Dendritic cell treated with granulocyte-macrophage colony-stimulating factor and Interleukin-4, amounts not matched to agents 40 ng/mL and 50 ng/mL, for 4 days (primary cell): ENCODE measurements around the gene FOXL2.
A peak's percentile ranks its signal among the peaks of the same experiment; 100 is the strongest.

Experiments used
- H3K27ac Mint-ChIP-seq: one replicate; pipeline ENCODE4 v1.8.0; 2022; ENCODE audit warnings: mild to moderate bottlenecking, mixed read lengths
- H3K27me3 Mint-ChIP-seq: one replicate; pipeline ENCODE4 v1.8.0; 2022; ENCODE audit warnings: mild to moderate bottlenecking, mixed read lengths
- H3K36me3 Mint-ChIP-seq: one replicate; pipeline ENCODE4 v1.8.0; 2022; ENCODE audit warnings: low read depth, mixed read lengths
- H3K4me1 Mint-ChIP-seq: one replicate; pipeline ENCODE4 v1.8.0; 2022; ENCODE audit warnings: low read depth, mixed read lengths
- H3K4me3 Mint-ChIP-seq: one replicate; pipeline ENCODE4 v1.8.0; 2022; ENCODE audit warnings: mild to moderate bottlenecking, moderate library complexity, mixed read lengths
- H3K9me3 Mint-ChIP-seq: one replicate; pipeline ENCODE4 v1.8.0; 2022; ENCODE audit warnings: mixed read lengths
- intact Hi-C: fragments of 100-400 bp; cut with micrococcal nuclease; formaldehyde crosslinking; loops from one replicate; pipeline ENCODE4 v1.15.0; 2022

FOXL2 gene

DNA sequence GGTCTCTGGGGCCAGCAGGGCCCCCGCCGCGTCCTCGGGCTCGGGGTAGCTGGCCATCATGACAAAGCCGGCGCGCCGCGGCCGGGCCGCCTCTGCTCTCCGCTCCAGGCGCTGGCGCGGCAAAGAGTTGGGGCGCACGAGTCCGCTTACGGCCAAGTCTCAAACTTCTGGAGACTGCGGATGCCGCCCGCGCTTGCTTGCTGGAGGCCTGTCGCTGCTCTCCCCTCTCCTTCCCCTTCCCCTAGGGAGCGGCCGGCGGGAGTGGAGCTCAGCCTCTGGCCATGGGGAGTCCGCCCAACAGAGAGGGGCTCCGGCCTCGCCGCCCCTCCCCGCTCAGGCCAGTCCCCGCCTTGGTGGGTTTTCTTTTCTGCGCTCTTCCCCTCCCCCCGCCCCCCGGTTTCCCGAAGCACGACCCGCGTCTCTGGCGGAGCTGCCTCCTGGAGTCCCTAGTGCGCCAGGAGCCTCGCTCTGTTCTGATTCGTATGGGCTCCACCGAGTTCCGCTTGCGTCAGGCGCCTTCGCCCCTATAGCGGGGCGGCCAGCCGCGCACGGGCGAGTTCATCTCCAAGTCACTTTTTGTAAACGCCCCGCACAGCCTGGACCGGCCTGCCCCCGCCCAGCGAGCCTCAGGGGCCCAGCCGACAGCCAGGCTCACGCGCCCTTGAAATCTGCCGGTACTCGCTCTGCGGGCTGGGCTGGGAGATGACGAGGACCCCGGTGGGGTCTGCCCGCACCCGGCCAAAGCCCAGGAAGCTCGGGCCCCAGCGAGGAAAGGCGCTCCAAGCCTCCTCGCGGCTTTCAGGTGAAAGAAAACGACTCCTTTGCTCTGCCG is at the start of gene FOXL2, which contains the start of gene FOXL2NB:
Gene FOXL2, minus strand, starts transcription at position 475 of the 832 bp plus-strand sequence. Its CDS starts 415 bp downstream, at position 60.
Gene FOXL2NB, plus strand, starts transcription at position 555 of the 832 bp plus-strand sequence. Its CDS starts 148 bp downstream, at position 703.
- Mint-ChIP-seq H3K36me3 (no peaks in the 10 kb centered on the region), H3K4me1 (peaks cover 58% of the 10 kb centered on the region), H3K4me3 (peak within 1 kb of the TSS; percentile 76), H3K9me3 (no peaks in the 10 kb centered on the region), H3K27me3 (peaks cover 96% of the 10 kb centered on the region), H3K27ac (peak within 1 kb of the TSS; percentile 17)
- intact Hi-C loops, result no loop called here

DNA sequence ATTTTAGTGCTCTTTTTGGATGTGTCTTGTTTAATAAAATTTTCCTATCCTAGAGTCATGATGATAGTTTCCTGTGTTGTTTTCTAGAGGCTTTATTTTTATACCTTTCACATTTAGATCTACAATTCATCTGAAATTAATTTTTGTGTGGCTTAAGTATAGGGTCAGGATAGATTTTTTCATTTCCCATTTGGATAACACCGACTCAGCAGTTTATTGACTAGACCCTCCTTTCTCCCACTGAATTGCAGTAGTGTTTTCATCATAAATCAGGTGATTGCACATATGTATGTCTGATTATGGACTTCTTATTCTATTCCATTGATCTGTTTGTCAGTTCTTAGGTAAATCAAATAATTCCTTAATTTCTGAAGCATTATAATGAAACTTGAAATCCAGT is 48.8 kb upstream of the FOXL2 start:
- H3K27ac Mint-ChIP-seq, result no peak overlapping the region
- no peaks in the 10 kb centered on the region for H3K36me3 Mint-ChIP-seq
- intact Hi-C loops, result no loop called here
- peaks cover 2% of the 10 kb centered on the region for H3K9me3 Mint-ChIP-seq
- no peaks in the 10 kb centered on the region for H3K4me1 Mint-ChIP-seq
- H3K4me3 Mint-ChIP-seq, result no peak overlapping the region
- H3K27me3 Mint-ChIP-seq, result peaks cover 7% of the 10 kb centered on the region

DNA sequence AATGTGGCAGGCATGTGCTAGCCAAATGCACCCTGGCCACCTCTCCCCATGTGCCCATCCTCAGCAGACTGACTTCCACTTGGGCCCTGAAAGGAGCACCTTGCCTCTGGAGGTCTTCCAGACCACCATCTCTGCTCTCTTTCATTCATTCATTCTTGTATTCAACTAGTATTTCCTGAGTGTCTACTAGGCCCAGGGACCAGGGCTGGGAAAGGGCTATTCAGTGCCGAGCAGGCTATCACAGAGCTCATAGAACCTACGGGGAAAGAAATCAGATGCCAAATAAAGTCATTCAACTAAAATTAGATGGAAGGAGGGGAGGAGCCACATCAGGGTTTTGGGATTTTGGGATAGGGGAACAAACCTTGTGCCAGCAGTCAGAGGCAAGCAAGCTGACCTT is 40.2 kb upstream of the FOXL2 start:
- peaks cover 1% of the 10 kb centered on the region for H3K27me3 Mint-ChIP-seq
- no peaks in the 10 kb centered on the region for H3K36me3 Mint-ChIP-seq
- intact Hi-C loops, result no loop called here
- no peaks in the 10 kb centered on the region for H3K4me1 Mint-ChIP-seq
- no peaks in the 10 kb centered on the region for H3K9me3 Mint-ChIP-seq
- H3K27ac Mint-ChIP-seq, result no peak overlapping the region
- no peak overlapping the region for H3K4me3 Mint-ChIP-seq

DNA sequence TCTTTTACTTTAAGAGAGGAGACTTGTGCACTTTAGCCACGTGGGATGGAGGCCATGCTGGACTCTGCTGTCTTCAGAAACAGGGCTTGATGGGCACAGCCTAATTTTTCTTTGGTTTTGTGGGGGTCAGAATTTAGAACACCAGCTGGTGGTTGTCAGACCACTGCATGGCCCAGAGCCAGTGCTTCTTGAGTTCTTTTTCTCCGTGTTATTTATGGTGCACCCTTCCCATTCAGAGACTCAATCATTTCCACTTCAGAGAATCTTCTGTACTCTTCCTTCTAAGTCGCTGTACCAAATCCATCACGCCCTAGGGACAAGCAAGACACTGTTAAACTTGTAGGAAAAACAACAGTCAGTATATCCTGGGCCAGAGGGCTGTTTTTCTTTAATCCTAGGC is 39.0 kb upstream of the FOXL2 start:
- no peaks in the 10 kb centered on the region for H3K4me1 Mint-ChIP-seq
- H3K27me3 Mint-ChIP-seq, result peaks cover 1% of the 10 kb centered on the region
- no peak overlapping the region for H3K4me3 Mint-ChIP-seq
- no peaks in the 10 kb centered on the region for H3K36me3 Mint-ChIP-seq
- no peak overlapping the region for H3K27ac Mint-ChIP-seq
- H3K9me3 Mint-ChIP-seq, result no peaks in the 10 kb centered on the region
- intact Hi-C loops, result no loop called here

DNA sequence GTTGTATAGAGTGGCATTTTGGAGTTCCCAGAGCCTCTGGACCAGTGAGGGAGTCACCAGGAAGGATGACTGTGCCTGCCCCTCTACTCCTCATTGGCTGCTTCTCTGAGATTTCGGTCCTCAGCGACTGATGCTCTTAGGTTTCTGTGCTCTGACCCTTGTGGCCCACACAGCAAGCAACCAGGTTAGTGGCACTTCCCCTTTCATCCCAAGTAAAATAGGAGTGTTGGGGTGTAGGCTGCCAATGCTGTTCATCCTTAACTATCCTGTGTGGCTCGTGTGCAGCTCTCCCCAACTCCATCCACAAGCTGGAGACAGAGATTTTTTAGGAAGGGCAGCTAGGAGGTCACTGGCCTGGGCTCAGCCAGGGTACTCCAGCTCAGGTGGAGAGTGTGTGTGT is 37.9 kb upstream of the FOXL2 start:
- no peak overlapping the region for H3K27ac Mint-ChIP-seq
- peaks cover 4% of the 10 kb centered on the region for H3K27me3 Mint-ChIP-seq
- H3K4me3 Mint-ChIP-seq, result no peak overlapping the region
- no peaks in the 10 kb centered on the region for H3K4me1 Mint-ChIP-seq
- intact Hi-C loops, result no loop called here
- no peaks in the 10 kb centered on the region for H3K36me3 Mint-ChIP-seq
- H3K9me3 Mint-ChIP-seq, result no peaks in the 10 kb centered on the region

DNA sequence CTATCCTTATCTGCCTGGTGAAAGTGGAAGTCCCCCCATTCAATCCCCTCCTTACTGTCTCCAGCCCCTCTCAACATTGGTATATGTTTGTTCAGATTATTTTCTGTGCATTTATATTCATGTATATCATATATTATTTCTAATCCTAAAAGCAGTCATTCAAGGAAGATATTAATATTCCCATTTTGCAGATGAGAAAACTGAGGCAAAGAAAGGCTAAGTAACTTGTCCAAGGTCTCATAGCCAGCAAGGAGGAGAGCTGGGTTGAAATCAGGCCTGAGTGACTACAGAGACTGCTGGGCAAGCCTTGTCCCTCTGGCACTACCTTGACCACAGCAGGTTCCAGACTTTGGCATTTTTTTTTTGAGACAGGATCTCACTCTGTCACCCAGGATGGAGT is 29.1 kb upstream of the FOXL2 start:
- Mint-ChIP-seq H3K36me3 (no peaks in the 10 kb centered on the region), H3K27me3 (peaks cover 8% of the 10 kb centered on the region), H3K4me3 (no peak overlapping the region), H3K9me3 (no peaks in the 10 kb centered on the region), H3K4me1 (no peaks in the 10 kb centered on the region), H3K27ac (no peak overlapping the region)
- intact Hi-C loops, result no loop called here

DNA sequence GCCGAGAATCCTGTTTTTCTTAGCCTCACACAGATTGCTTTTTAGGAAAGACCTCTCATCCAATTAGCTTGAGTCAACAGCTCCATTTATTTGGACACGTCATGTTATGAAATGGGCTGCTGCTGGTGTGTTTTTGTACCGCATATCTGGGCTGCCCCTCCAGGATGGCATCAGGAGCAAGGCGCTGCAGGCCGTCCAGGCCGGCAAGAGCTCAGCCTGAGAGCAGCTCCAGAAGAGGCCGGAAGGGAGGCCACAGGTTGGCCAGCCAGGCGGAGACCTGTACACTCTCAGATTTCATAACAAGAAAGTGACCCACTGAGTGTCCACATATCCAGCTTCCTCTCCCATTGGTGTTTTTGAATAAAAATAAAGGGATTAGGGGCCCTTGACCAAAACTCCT is 28.4 kb upstream of the FOXL2 start:
- no peaks in the 10 kb centered on the region for H3K36me3 Mint-ChIP-seq
- no peak overlapping the region for H3K4me3 Mint-ChIP-seq
- no peak overlapping the region for H3K27ac Mint-ChIP-seq
- no peaks in the 10 kb centered on the region for H3K4me1 Mint-ChIP-seq
- H3K27me3 Mint-ChIP-seq, result peaks cover 12% of the 10 kb centered on the region
- intact Hi-C loops, result no loop called here
- no peaks in the 10 kb centered on the region for H3K9me3 Mint-ChIP-seq

DNA sequence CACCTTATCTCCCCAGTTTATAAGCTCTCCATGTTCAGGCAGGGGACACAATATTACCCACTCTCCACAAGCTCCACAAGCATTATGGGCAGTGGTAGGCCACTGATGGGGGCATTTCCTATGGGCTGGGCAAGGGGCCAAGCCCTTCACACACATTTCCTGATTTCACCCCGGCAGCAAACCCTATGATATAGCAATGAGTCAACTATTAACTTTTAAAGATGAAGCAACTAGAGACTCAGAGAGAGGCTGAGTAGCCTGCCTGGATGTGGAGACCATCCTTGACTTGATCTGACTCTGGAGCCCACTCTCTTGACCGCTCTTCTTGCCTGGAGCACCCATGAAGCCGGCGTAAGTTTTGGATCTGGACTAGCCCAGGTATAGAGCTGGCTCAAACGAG is 27.5 kb upstream of the FOXL2 start:
- Mint-ChIP-seq H3K36me3 (no peaks in the 10 kb centered on the region), H3K27ac (no peak overlapping the region), H3K4me3 (no peak overlapping the region), H3K4me1 (no peaks in the 10 kb centered on the region), H3K9me3 (no peaks in the 10 kb centered on the region), H3K27me3 (peaks cover 13% of the 10 kb centered on the region)
- intact Hi-C loops, result no loop called here

DNA sequence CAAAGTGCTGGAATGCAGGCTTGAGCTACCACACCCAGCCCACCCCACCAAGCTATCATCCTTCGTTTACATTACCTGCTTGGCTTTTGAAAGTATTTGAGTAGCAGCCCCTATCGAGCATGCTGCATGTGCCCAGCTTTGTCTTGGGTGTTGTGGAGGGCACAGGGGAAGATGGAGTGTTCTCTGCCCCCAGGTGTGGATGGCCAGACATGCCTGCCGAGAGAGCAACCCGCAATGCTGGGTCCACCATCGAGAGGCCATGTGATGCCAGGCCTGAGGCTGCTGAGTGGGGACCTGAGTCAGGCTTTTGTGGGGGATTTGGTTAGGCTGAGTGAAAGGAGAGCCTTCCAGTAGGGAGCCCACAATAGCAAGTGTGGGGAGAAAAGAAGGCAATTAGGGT is 26.0 kb upstream of the FOXL2 start:
- H3K27me3 Mint-ChIP-seq, result peaks cover 15% of the 10 kb centered on the region
- no peaks in the 10 kb centered on the region for H3K4me1 Mint-ChIP-seq
- no peaks in the 10 kb centered on the region for H3K9me3 Mint-ChIP-seq
- intact Hi-C loops, result no loop called here
- H3K27ac Mint-ChIP-seq, result no peak overlapping the region
- H3K36me3 Mint-ChIP-seq, result no peaks in the 10 kb centered on the region
- no peak overlapping the region for H3K4me3 Mint-ChIP-seq

DNA sequence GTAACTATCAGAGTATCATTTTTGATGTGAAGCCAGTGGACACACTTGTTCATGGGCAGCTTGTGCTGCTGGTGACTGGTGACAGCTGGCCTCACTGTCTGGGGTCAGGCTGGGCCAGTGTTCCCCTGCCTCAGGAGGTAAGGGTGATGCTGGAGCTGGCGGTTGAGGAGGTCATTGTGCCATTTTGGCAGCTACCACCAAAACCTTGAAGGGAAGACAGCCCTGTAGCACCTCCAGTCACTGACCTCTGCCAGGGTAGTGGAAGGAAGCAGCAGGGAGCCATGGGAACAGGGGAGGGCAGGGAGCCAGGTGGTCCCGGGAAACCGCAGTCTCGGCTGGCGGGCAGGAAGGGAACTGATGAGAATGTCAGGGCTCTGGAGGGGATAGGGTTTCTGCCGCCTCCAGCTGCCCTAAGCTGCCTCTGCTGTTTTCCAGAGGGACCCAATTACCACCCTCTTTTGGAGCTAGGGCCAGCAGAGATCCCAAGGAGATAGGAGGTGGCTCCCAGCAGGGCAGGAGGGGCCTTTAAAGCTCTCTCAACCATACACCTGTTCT is 24.9 kb upstream of the FOXL2 start:
- no peaks in the 10 kb centered on the region for H3K9me3 Mint-ChIP-seq
- H3K4me1 Mint-ChIP-seq, result no peaks in the 10 kb centered on the region
- no peaks in the 10 kb centered on the region for H3K36me3 Mint-ChIP-seq
- peaks cover 20% of the 10 kb centered on the region for H3K27me3 Mint-ChIP-seq
- intact Hi-C loops, result no loop called here
- H3K4me3 Mint-ChIP-seq, result no peak overlapping the region
- H3K27ac Mint-ChIP-seq, result no peak overlapping the region

DNA sequence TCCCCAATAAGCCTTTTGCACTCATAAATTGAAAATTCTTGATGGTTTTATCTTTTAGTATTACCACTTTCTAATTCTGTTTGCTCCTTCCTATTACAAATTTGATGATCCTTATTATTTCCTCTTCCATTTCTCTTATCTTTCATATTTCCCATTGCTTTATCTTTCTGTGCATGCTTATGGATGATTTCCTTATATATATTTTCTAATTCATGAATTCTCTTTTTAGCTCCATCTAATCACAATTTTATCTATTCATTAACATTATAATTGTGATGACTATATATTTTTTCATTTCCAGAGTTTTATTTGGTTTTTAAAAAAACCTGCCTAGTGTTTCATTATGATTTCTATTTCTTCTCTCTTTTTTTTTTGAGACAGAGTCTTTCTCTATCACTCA is 18.0 kb upstream of the FOXL2 start:
- H3K36me3 Mint-ChIP-seq, result no peaks in the 10 kb centered on the region
- no peak overlapping the region for H3K4me3 Mint-ChIP-seq
- no peak overlapping the region for H3K27ac Mint-ChIP-seq
- peaks cover 9% of the 10 kb centered on the region for H3K9me3 Mint-ChIP-seq
- peaks cover 6% of the 10 kb centered on the region for H3K4me1 Mint-ChIP-seq
- H3K27me3 Mint-ChIP-seq, result peaks cover 54% of the 10 kb centered on the region
- intact Hi-C loops, result no loop called here

DNA sequence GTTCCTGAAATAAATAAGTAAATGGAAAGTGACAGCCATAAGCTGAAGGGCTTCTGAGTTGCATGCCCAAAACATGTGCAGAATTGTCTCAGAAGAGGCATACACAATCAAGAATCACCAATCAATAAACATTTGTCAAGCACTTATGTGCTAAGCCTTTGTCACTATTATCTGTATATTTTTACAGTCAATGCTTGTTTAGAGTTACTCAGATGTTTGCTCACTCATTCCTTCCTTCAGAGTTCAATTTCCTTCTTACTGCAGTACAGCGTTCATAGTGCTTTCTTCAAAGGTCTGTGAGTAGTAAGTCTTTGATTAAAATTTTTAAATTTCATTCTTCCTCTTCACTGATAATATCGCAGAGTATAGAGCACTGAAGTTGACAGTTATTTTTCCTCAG is 17.3 kb upstream of the FOXL2 start:
- Mint-ChIP-seq H3K9me3 (peaks cover 9% of the 10 kb centered on the region), H3K4me3 (no peak overlapping the region), H3K27me3 (peaks cover 58% of the 10 kb centered on the region), H3K36me3 (no peaks in the 10 kb centered on the region), H3K27ac (no peak overlapping the region), H3K4me1 (peaks cover 6% of the 10 kb centered on the region)
- intact Hi-C loops, result no loop called here

DNA sequence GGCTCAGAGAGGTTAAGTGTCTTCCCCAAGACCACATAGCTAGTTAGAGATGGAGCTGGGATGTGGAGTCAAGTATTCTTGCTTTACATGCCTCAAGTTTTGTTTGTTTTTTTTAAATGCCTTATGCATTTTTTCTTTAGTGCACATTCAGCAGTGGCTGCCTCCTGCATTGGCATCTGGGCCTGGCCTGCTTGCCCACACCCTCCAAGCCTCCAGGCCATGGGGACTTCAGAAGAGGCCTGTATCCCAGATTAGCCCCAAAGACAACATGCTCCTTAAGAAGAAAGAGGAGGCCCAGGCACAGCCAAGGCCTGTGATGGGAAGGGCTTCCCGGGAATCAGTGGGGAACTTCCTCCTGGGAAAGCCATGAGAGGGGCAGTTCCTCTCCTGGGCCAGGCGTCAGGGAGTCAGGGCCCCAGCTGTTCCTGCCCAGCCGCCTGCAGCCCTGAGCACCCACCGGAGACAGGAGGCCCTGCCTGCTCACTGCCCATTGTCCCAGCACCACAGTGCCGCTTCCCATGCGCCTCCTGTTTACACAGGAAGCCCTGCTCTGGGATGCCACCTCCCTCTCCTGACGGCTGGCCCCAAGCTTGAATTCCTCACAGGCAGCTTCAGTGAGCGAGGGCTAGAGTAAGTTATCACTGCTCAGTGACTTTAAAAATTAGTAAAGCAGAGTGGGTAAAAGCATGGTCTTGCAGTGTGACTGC is 16.1 kb upstream of the FOXL2 start:
- H3K36me3 Mint-ChIP-seq, result no peaks in the 10 kb centered on the region
- no peak overlapping the region for H3K27ac Mint-ChIP-seq
- peaks cover 67% of the 10 kb centered on the region for H3K27me3 Mint-ChIP-seq
- peaks cover 9% of the 10 kb centered on the region for H3K9me3 Mint-ChIP-seq
- intact Hi-C loops, result no loop called here
- no peak overlapping the region for H3K4me3 Mint-ChIP-seq
- peaks cover 6% of the 10 kb centered on the region for H3K4me1 Mint-ChIP-seq

DNA sequence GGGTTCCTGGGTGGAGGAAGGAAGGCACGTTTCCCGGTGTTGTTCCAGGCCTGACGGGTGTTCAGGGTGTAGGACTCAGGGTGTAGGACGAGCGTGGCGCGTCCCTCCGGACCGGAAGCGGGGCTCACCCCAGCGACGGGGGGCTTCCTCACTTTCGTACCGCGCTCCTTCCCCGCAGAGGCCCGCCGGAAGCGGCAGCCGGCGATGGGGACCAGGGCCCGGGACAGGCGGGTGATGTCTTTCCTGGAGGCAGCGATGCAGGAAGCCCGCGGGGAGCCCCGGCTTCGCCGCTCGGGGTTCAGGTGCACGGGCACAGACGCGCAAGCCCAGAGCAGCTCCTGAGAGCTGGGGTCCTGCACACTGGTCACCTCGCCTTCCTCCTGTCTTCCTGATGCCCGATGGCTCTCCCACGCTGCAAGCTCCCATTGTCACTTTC is 13.5 kb upstream of the FOXL2 start:
- H3K27me3 Mint-ChIP-seq, result peaks cover 73% of the 10 kb centered on the region
- intact Hi-C loops, result no loop called here
- peaks cover 6% of the 10 kb centered on the region for H3K4me1 Mint-ChIP-seq
- peaks cover 9% of the 10 kb centered on the region for H3K9me3 Mint-ChIP-seq
- no peak overlapping the region for H3K27ac Mint-ChIP-seq
- H3K36me3 Mint-ChIP-seq, result no peaks in the 10 kb centered on the region
- H3K4me3 Mint-ChIP-seq, result no peak overlapping the region
